Esophagus squamous epithelium (tissue), 4 donors: Measurements from ENCODE around the gene MCM3AP.

Source experiments
- CTCF ChIP-seq, 6 experiments: fragments of 450-650 bp in 4 of 6; fragments of 200-600 bp in 2 of 6; sonication (generic) in 2 of 6; IDR thresholded peaks; one replicate each; pipeline ENCODE4 v1.5.1; 2016 to 2019; ENCODE audit warnings: antibody characterized with exemption in 6 of 6, mild to moderate bottlenecking in 4 of 6, moderate library complexity in 4 of 6
- POLR2A ChIP-seq, 4 donors: fragments of 450-650 bp; IDR thresholded peaks; one replicate each; pipeline ENCODE4 v1.6.1; 2017; ENCODE audit warnings: antibody characterized with exemption in 4 of 4, mild to moderate bottlenecking in 4 of 4, moderate library complexity in 3 of 4

- no peak for TF ChIP-seq POLR2A (IDR thresholded peaks at IDR 0.05)
- no peak for TF ChIP-seq CTCF (IDR thresholded peaks at IDR 0.05)
Measured at GRCh38 chr21:46297338-46298271, 12.2 kb upstream of the MCM3AP start.
